ENCODE data around the gene NCOA4. TPM values are rescaled to one million over a fixed set of nuclear protein-coding genes. Genes with fewer than 3 reads are reported as not detected.
"Not testable (repeated sequence)": the region's sequence is repeated elsewhere in the genome, so short reads cannot be mapped to it uniquely, and the experiment has no call there.

NCOA4 gene
- total RNA-seq, 1 experiment from 2014 or later = 50.6 TPM

- H3K27me3 ChIP-seq (replicated peaks; ENCODE audit: insufficient read depth, low read depth, low read length, poor library complexity); intact Hi-C loops (cut with micrococcal nuclease; ENCODE audit: unreplicated experiment); H3K36me3 ChIP-seq (ENCODE audit: insufficient read depth, low read length, poor library complexity, severe bottlenecking); CTCF ChIA-PET; POLR2A ChIA-PET (ENCODE audit: low non-redundant PET); BruUV-seq (replicated peaks); H3K4me1 ChIP-seq (ENCODE audit: insufficient read depth, low read length, poor library complexity, severe bottlenecking); H3K27ac ChIP-seq (ENCODE audit: low read depth, low read length, poor library complexity, severe bottlenecking); DNase-seq (ENCODE audit: low spot score); H3K9me3 ChIP-seq (ENCODE audit: low read depth, low read length, poor library complexity, severe bottlenecking): not testable (repeated sequence)
- peak overlapping the region; percentile 73 for H3K4me3 ChIP-seq (ENCODE audit: low read depth, low read length, poor library complexity, severe bottlenecking)
These were observed 59.4 kb downstream of the NCOA4 start for GRCh38 chr10:45971019-45971418.

- not testable (repeated sequence) for DNase-seq (ENCODE audit: low spot score)
These were observed 67.6 kb downstream of the NCOA4 start for GRCh38 chr10:45962686-45963452.

GRCh38 chr10:45957928-45958327 is 72.5 kb downstream of the NCOA4 start:
- CTCF ChIA-PET; DNase-seq (ENCODE audit: low spot score): not testable (repeated sequence)

More at GRCh38 chr10:45962686-45963452, 67.6 kb downstream of the NCOA4 start:
- intact Hi-C loops (cut with micrococcal nuclease; ENCODE audit: unreplicated experiment); H3K36me3 ChIP-seq (ENCODE audit: insufficient read depth, low read length, poor library complexity, severe bottlenecking); POLR2A ChIA-PET (ENCODE audit: low non-redundant PET); H3K27ac ChIP-seq (ENCODE audit: low read depth, low read length, poor library complexity, severe bottlenecking); H3K4me1 ChIP-seq (ENCODE audit: insufficient read depth, low read length, poor library complexity, severe bottlenecking); H3K27me3 ChIP-seq (replicated peaks; ENCODE audit: insufficient read depth, low read depth, low read length, poor library complexity); CTCF ChIA-PET; H3K9me3 ChIP-seq (ENCODE audit: low read depth, low read length, poor library complexity, severe bottlenecking); BruUV-seq (replicated peaks); H3K4me3 ChIP-seq (ENCODE audit: low read depth, low read length, poor library complexity, severe bottlenecking): not testable (repeated sequence)

GRCh38 chr10:45956634-45957033 is 73.8 kb downstream of the NCOA4 start:
- not testable (repeated sequence) for BruUV-seq (replicated peaks); H3K4me3 ChIP-seq (ENCODE audit: low read depth, low read length, poor library complexity, severe bottlenecking); H3K4me1 ChIP-seq (ENCODE audit: insufficient read depth, low read length, poor library complexity, severe bottlenecking)

More at GRCh38 chr10:45957928-45958327, 72.5 kb downstream of the NCOA4 start:
- H3K4me1 ChIP-seq (ENCODE audit: insufficient read depth, low read length, poor library complexity, severe bottlenecking); H3K4me3 ChIP-seq (ENCODE audit: low read depth, low read length, poor library complexity, severe bottlenecking); H3K9me3 ChIP-seq (ENCODE audit: low read depth, low read length, poor library complexity, severe bottlenecking); H3K36me3 ChIP-seq (ENCODE audit: insufficient read depth, low read length, poor library complexity, severe bottlenecking); H3K27me3 ChIP-seq (replicated peaks; ENCODE audit: insufficient read depth, low read depth, low read length, poor library complexity); BruUV-seq (replicated peaks); POLR2A ChIA-PET (ENCODE audit: low non-redundant PET); intact Hi-C loops (cut with micrococcal nuclease; ENCODE audit: unreplicated experiment); H3K27ac ChIP-seq (ENCODE audit: low read depth, low read length, poor library complexity, severe bottlenecking): not testable (repeated sequence)

More at GRCh38 chr10:45956634-45957033, 73.8 kb downstream of the NCOA4 start:
- H3K27me3 ChIP-seq (replicated peaks; ENCODE audit: insufficient read depth, low read depth, low read length, poor library complexity); H3K36me3 ChIP-seq (ENCODE audit: insufficient read depth, low read length, poor library complexity, severe bottlenecking); H3K27ac ChIP-seq (ENCODE audit: low read depth, low read length, poor library complexity, severe bottlenecking); H3K9me3 ChIP-seq (ENCODE audit: low read depth, low read length, poor library complexity, severe bottlenecking); POLR2A ChIA-PET (ENCODE audit: low non-redundant PET); intact Hi-C loops (cut with micrococcal nuclease; ENCODE audit: unreplicated experiment); DNase-seq (ENCODE audit: low spot score); CTCF ChIA-PET: not testable (repeated sequence)

Other genes with a start within 250 kb of the NCOA4 start
- 20.8 and 22.6 TPM in 2 replicates for gene AGAP4, start 183.1 kb downstream of the NCOA4 start, total RNA-seq (2021)
- gene TIMM23, start 58.1 kb downstream of the NCOA4 start, total RNA-seq (2021) = 107 and 125 TPM in 2 replicates
- not detected in 2 replicates for gene MSMB, start 15.6 kb upstream of the NCOA4 start, total RNA-seq (2021)